H9 (cell line): Measurements from ENCODE around the gene SCFD1. TPM values are rescaled to one million over a fixed set of nuclear protein-coding genes. Genes with fewer than 3 reads are reported as not detected.

Source experiments
- DNase-seq: peaks from one replicate; pipeline ENCODE4 v3.0.0-alpha.2; 2017
- H2AFZ ChIP-seq: one replicate; pipeline ENCODE4 v1.6.1; 2013; ENCODE audit warnings: mild to moderate bottlenecking, low read length, control low read depth, moderate library complexity
- H2AK5ac ChIP-seq: 2 replicates; pipeline ENCODE4 v1.6.1; 2013; ENCODE audit warnings: low read length, control low read depth, mixed read lengths; ENCODE audit not compliant: insufficient read length
- H2BK120ac ChIP-seq: one replicate; pipeline ENCODE4 v1.6.1; 2013; ENCODE audit warnings: low read depth, mild to moderate bottlenecking, low read length, control low read depth, inconsistent platforms; ENCODE audit not compliant: poor library complexity, severe bottlenecking
- H2BK12ac ChIP-seq: 2 replicates; pipeline ENCODE4 v1.6.1; 2013; ENCODE audit warnings: low read length, control low read depth, mixed read lengths, low read depth; ENCODE audit not compliant: insufficient read length
- H2BK15ac ChIP-seq: 2 replicates; pipeline ENCODE4 v1.6.1; 2013; ENCODE audit warnings: low read depth, low read length, control low read depth
- H2BK20ac ChIP-seq: one replicate; pipeline ENCODE4 v1.6.1; 2013; ENCODE audit warnings: low read depth, mild to moderate bottlenecking, low read length, control low read depth, inconsistent platforms; ENCODE audit not compliant: poor library complexity, severe bottlenecking
- H2BK5ac ChIP-seq: 2 replicates; pipeline ENCODE4 v1.6.1; 2013; ENCODE audit warnings: low read length, control low read depth, mixed read lengths; ENCODE audit not compliant: insufficient read length
- H3K14ac ChIP-seq: 2 replicates; pipeline ENCODE4 v1.6.1; 2013; ENCODE audit warnings: low read length, control low read depth; ENCODE audit not compliant: insufficient read depth
- H3K18ac ChIP-seq: 2 replicates; pipeline ENCODE4 v1.6.1; 2013; ENCODE audit warnings: low read depth, mild to moderate bottlenecking, mixed read lengths, low read length, control low read depth; ENCODE audit not compliant: insufficient read length
- H3K23ac ChIP-seq: 2 replicates; pipeline ENCODE4 v1.6.1; 2013; ENCODE audit warnings: low read length, control low read depth, mixed read lengths, low read depth; ENCODE audit not compliant: insufficient read length
- H3K23me2 ChIP-seq: 2 replicates; pipeline ENCODE4 v1.6.1; 2013; ENCODE audit warnings: low read depth, mild to moderate bottlenecking, mixed read lengths, low read length, control low read depth; ENCODE audit not compliant: insufficient read length, poor library complexity, severe bottlenecking
- H3K27ac ChIP-seq: 2 replicates; pipeline ENCODE4 v1.5.1; 2013; ENCODE audit warnings: low read length, control low read depth, mixed read lengths, low read depth; ENCODE audit not compliant: insufficient read length
- H3K27me3 ChIP-seq: 2 replicates; pipeline ENCODE4 v1.6.1; 2013; ENCODE audit warnings: low read length, control low read depth, inconsistent platforms; ENCODE audit not compliant: insufficient read depth
- H3K4ac ChIP-seq: 2 replicates; pipeline ENCODE4 v1.6.1; 2013; ENCODE audit warnings: low read depth, mild to moderate bottlenecking, control low read depth, inconsistent platforms, low read length, moderate library complexity
- H3K4me1 ChIP-seq: 2 replicates; pipeline ENCODE4 v1.6.1; 2013; ENCODE audit warnings: low read length, control low read depth, inconsistent platforms; ENCODE audit not compliant: insufficient read depth
- H3K4me2 ChIP-seq: 2 replicates; pipeline ENCODE4 v1.6.1; 2013; ENCODE audit warnings: low read length, control low read depth, mixed read lengths; ENCODE audit not compliant: insufficient read length, insufficient read depth
- H3K56ac ChIP-seq: 2 replicates; pipeline ENCODE4 v1.6.1; 2013; ENCODE audit warnings: low read depth, mild to moderate bottlenecking, mixed read lengths, low read length, control low read depth; ENCODE audit not compliant: insufficient read length
- H3K79me1 ChIP-seq: 2 replicates; pipeline ENCODE4 v1.6.1; 2013; ENCODE audit warnings: low read depth, mild to moderate bottlenecking, moderate library complexity, low read length, control low read depth, inconsistent platforms; ENCODE audit not compliant: insufficient read depth, poor library complexity, severe bottlenecking
- H3K79me2 ChIP-seq: 2 replicates; pipeline ENCODE4 v1.6.1; 2013; ENCODE audit warnings: low read length, control low read depth, inconsistent platforms; ENCODE audit not compliant: insufficient read depth
- H3K9ac ChIP-seq: 2 replicates; pipeline ENCODE4 v1.6.1; 2013; ENCODE audit warnings: low read length, control low read depth, mixed read lengths; ENCODE audit not compliant: insufficient read length; ENCODE audit errors: extremely low read depth
- H3K9me3 ChIP-seq: one replicate; pipeline ENCODE4 v1.6.1; 2013; ENCODE audit warnings: low read depth, low read length, inconsistent platforms; ENCODE audit not compliant: control insufficient read depth
- H3T11ph ChIP-seq: one replicate; pipeline ENCODE4 v1.6.1; 2013; ENCODE audit warnings: mild to moderate bottlenecking, low read length, control low read depth, inconsistent platforms
- H4K20me1 ChIP-seq: one replicate; pipeline ENCODE4 v1.6.1; 2013; ENCODE audit not compliant: control insufficient read depth, insufficient read length, insufficient read depth
- H4K5ac ChIP-seq: 2 replicates; pipeline ENCODE4 v1.6.1; 2013; ENCODE audit warnings: low read depth, mild to moderate bottlenecking, mixed read lengths, low read length, control low read depth; ENCODE audit not compliant: insufficient read length
- H4K8ac ChIP-seq: replicated peaks from 2 replicates; pipeline ENCODE4 v1.6.1; 2013; ENCODE audit warnings: low read length, control low read depth, mixed read lengths, low read depth; ENCODE audit not compliant: insufficient read length
- H4K91ac ChIP-seq: 2 replicates; pipeline ENCODE4 v1.6.1; 2013; ENCODE audit warnings: low read depth, mild to moderate bottlenecking, moderate library complexity, mixed read lengths, low read length, control low read depth; ENCODE audit not compliant: insufficient read length
- H3K27ac Mint-ChIP-seq, 3 experiments: 2 replicates in 2 of 3; 3 replicates in 1 of 3; pipeline ENCODE4 v1.8.0; 2020 to 2021; ENCODE audit warnings: mixed read lengths in 3 of 3, mild to moderate bottlenecking in 1 of 3, moderate library complexity in 1 of 3
- H3K27me3 Mint-ChIP-seq: 2 replicates; pipeline ENCODE4 v1.8.0; 2021; ENCODE audit warnings: low read depth, mild to moderate bottlenecking, moderate library complexity, mixed read lengths
- H3K36me3 Mint-ChIP-seq, 3 experiments: 2 replicates in 2 of 3; 3 replicates in 1 of 3; pipeline ENCODE4 v1.8.0; 2020 to 2021; ENCODE audit warnings: low read depth in 3 of 3, mixed read lengths in 3 of 3; ENCODE audit not compliant: insufficient read depth in 1 of 3
- H3K4me1 Mint-ChIP-seq, 2 experiments: 2 replicates each; pipeline ENCODE4 v1.8.0; 2020; ENCODE audit warnings: mixed read lengths in 2 of 2
- H3K4me3 Mint-ChIP-seq, 2 experiments: 2 replicates in 1 of 2; 3 replicates in 1 of 2; pipeline ENCODE4 v1.8.0; 2020 to 2021; ENCODE audit warnings: mild to moderate bottlenecking in 2 of 2, mixed read lengths in 2 of 2, moderate library complexity in 1 of 2
- H3K9me3 Mint-ChIP-seq, 2 experiments: 2 replicates in 1 of 2; 3 replicates in 1 of 2; pipeline ENCODE4 v1.8.0; 2020; ENCODE audit warnings: mild to moderate bottlenecking in 2 of 2, mixed read lengths in 2 of 2, moderate library complexity in 1 of 2
- WGBS: extraction: QIAGEN DNeasy Blood & Tissue Kit; methylation state at CpG from one replicate; pipeline ENCODE4 v1.1.7; 2013; ENCODE audit warnings: missing lambda C conversion rate, low lambda C conversion rate, mixed read lengths; ENCODE audit not compliant: insufficient read length; ENCODE audit errors: extremely low coverage; 5-methylcytosine and 5-hydroxymethylcytosine counted together
- total RNA-seq: library from RNA; stranded (reverse); gene quantifications from 2 replicates; pipeline ENCODE4 v1.2.1, GENCODE V29; 2021
- TF ChIP-seq, protein P1 (sequence below): fragments of 200-600 bp; sonication (generic); conservative IDR thresholded peaks from 3 replicates; pipeline ENCODE4 v1.8.0; 2021; ENCODE audit warnings: antibody characterized with exemption, mild to moderate bottlenecking

Gene SCFD1
- total RNA-seq, 1 experiment from 2014 or later = 85.2 TPM

DNA sequence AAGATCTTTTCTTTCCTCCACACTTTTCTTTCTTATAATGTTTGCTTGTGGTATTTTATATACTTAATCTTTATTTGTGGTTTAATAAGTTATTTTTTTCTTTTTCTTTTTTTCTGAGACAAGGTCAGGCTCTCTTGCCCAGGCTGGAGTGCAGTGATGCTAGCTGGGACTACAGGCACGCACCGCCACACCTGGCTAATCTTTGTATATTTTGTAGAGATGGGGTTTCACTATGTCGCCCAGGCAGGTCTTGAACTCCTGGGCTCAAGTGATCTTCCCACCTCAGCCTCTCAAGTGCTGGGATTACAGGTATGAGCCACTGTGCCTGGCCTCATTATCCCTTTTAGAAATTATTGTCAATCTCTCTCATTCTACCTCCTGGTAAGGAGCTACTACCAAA, 87.1 kb downstream of the SCFD1 start:
- H3K27me3 ChIP-seq = no peaks in the 10 kb centered on the region
- no peak overlapping the region for H4K8ac ChIP-seq
- no peak overlapping the region for H3K14ac ChIP-seq
- no peak overlapping the region for H2AFZ ChIP-seq
- no peak overlapping the region for H2BK5ac ChIP-seq
- H4K5ac ChIP-seq = no peak overlapping the region
- H3K79me2 ChIP-seq = no peaks in the 10 kb centered on the region
- no peak overlapping the region for H4K91ac ChIP-seq
- WGBS = no CpG with 5 or more reads among the region's 3 CpGs
- no peaks in the 10 kb centered on the region for H3K23me2 ChIP-seq
- H2BK20ac ChIP-seq = no peak overlapping the region
- no peak overlapping the region for H3K18ac ChIP-seq
- no peak overlapping the region for H3K4me3 Mint-ChIP-seq
- H2BK120ac ChIP-seq = no peak overlapping the region
- peaks cover 2 to 10% (median 7%) of the 10 kb centered on the region in 3 experiments; a peak in 4 of 7 replicates for H3K36me3 Mint-ChIP-seq
- H4K20me1 ChIP-seq = no peaks in the 10 kb centered on the region
- no peak overlapping the region for H3K9ac ChIP-seq
- TF ChIP-seq, protein P1, sequence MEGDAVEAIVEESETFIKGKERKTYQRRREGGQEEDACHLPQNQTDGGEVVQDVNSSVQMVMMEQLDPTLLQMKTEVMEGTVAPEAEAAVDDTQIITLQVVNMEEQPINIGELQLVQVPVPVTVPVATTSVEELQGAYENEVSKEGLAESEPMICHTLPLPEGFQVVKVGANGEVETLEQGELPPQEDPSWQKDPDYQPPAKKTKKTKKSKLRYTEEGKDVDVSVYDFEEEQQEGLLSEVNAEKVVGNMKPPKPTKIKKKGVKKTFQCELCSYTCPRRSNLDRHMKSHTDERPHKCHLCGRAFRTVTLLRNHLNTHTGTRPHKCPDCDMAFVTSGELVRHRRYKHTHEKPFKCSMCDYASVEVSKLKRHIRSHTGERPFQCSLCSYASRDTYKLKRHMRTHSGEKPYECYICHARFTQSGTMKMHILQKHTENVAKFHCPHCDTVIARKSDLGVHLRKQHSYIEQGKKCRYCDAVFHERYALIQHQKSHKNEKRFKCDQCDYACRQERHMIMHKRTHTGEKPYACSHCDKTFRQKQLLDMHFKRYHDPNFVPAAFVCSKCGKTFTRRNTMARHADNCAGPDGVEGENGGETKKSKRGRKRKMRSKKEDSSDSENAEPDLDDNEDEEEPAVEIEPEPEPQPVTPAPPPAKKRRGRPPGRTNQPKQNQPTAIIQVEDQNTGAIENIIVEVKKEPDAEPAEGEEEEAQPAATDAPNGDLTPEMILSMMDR = no peak
- no peaks in the 10 kb centered on the region for H3K4me1 ChIP-seq
- DNase-seq = no peak
- H3K23ac ChIP-seq = no peak overlapping the region
- no peaks in the 10 kb centered on the region for H3K4me1 Mint-ChIP-seq
- no peak overlapping the region for H2AK5ac ChIP-seq
- H3K9me3 ChIP-seq = no peaks in the 10 kb centered on the region
- no peak overlapping the region for H3K27ac ChIP-seq
- no peaks in the 10 kb centered on the region for H3K27me3 Mint-ChIP-seq
- H3K9me3 Mint-ChIP-seq = no peaks in the 10 kb centered on the region
- H3K27ac Mint-ChIP-seq = no peak overlapping the region
- no peak overlapping the region for H2BK15ac ChIP-seq
- no peaks in the 10 kb centered on the region for H3K79me1 ChIP-seq
- H2BK12ac ChIP-seq = no peak overlapping the region
- H3K4me2 ChIP-seq = no peak overlapping the region
- no peak overlapping the region for H3T11ph ChIP-seq
- no peak overlapping the region for H3K4ac ChIP-seq
- no peak overlapping the region for H3K56ac ChIP-seq
